K562 (cell line): ENCODE measurements around the gene PTOV1. TPM values are rescaled to one million over a fixed set of nuclear protein-coding genes. Genes with fewer than 3 reads are reported as not detected.

ENCODE experiments used
- ARID3A ChIP-seq: IDR thresholded peaks from 2 replicates; pipeline ENCODE4 v1.6.1; 2012; ENCODE audit warnings: low read depth, low read length, improper control_type of control experiment, borderline replicate concordance
- ARID3B ChIP-seq: fragments of 250-450 bp; sonication (Bioruptor Pico); IDR thresholded peaks from 2 replicates; pipeline ENCODE4 v1.4.0; 2020; ENCODE audit warnings: borderline replicate concordance
- KAT7 ChIP-seq: sonication (generic); formaldehyde crosslinking; IDR thresholded peaks from 2 replicates; pipeline ENCODE4 v1.8.0; 2022; ENCODE audit warnings: missing genetic modification reagents, mild to moderate bottlenecking, borderline replicate concordance
- MTA3 ChIP-seq: fragments of 450-650 bp; formaldehyde crosslinking; IDR thresholded peaks from 2 replicates; pipeline ENCODE4 v1.6.1; 2017; ENCODE audit warnings: mild to moderate bottlenecking, borderline replicate concordance
- MYC ChIP-seq, 2 experiments: fragments of 250-450 bp in 1 of 2; sonication (Bioruptor Pico) in 1 of 2; IDR thresholded peaks; 2 replicates each; pipeline versions ENCODE4 v1.5.1 to v1.6.1; 2012 to 2021; ENCODE audit warnings: low read depth in 2 of 2, borderline replicate concordance in 1 of 2, improper control_type of control experiment in 1 of 2, low read length in 1 of 2, mild to moderate bottlenecking in 1 of 2, moderate library complexity in 1 of 2
- PHB ChIP-seq: fragments of 250-450 bp; sonication (Bioruptor Pico); IDR thresholded peaks from 2 replicates; pipeline ENCODE4 v1.5.0; 2021
- TARDBP ChIP-seq: fragments of 450-650 bp; IDR thresholded peaks from 2 replicates; pipeline ENCODE4 v1.6.1; 2016
- TCF7L2 ChIP-seq: fragments of 150-350 bp; IDR thresholded peaks from 2 replicates; pipeline ENCODE4 v1.6.1; 2016; ENCODE audit warnings: low read depth, mild to moderate bottlenecking, low read length, moderate library complexity
- ZKSCAN1 ChIP-seq: fragments of 150-350 bp; IDR thresholded peaks from 2 replicates; pipeline ENCODE4 v1.6.1; 2016; ENCODE audit warnings: low read depth, low read length
- ZNF24 ChIP-seq: fragments of 450-650 bp; IDR thresholded peaks from 2 replicates; pipeline ENCODE4 v1.6.1; 2016
- polyA plus RNA-seq, 8 experiments: library from polyadenylated mRNA; depleted of rRNA in 4 of 8; stranded (reverse) in 5 of 8; unstranded in 3 of 8; fragments of >200 nt; fragmentation: Nextera tagmentation in 2 of 8; fragmentation: Illumina TruSeq in 1 of 8; extraction: Ambion mirVana in 2 of 8; extraction: Trizol in 1 of 8; gene quantifications; 2 replicates each; pipeline versions ENCODE4 v1.2.1 to v1.2.3, GENCODE V29; 2011 to 2014; ENCODE audit warnings: inconsistent platforms in 1 of 8, missing spikeins in 1 of 8
- total RNA-seq, 7 experiments: library from RNA; depleted of rRNA in 6 of 7; stranded (reverse); fragments of >200 nt in 6 of 7; fragmentation: Illumina TruSeq in 2 of 7; extraction: Trizol in 2 of 7; gene quantifications; 2 replicates each; pipeline versions ENCODE4 v1.2.1 to v1.2.3, GENCODE V29; 2011 to 2021; ENCODE audit warnings: low replicate concordance in 1 of 7
- TF ChIP-seq, protein P1 (sequence below): sonication (generic); formaldehyde crosslinking; IDR thresholded peaks from 2 replicates; pipeline ENCODE4 v1.8.1; 2023; ENCODE audit warnings: mild to moderate bottlenecking, missing genetic modification reagents
- TF ChIP-seq, protein P2 (sequence below): fragments of 250-450 bp; sonication (Bioruptor Pico); IDR thresholded peaks from 2 replicates; pipeline ENCODE4 v1.8.0; 2022; ENCODE audit warnings: moderate library complexity, mild to moderate bottlenecking, inconsistent platforms
- TF ChIP-seq, protein P3 (sequence below): sonication (generic); formaldehyde crosslinking; IDR thresholded peaks from 2 replicates; pipeline ENCODE4 v1.8.0; 2022; ENCODE audit warnings: mild to moderate bottlenecking, missing genetic modification reagents
- TF ChIP-seq, protein P4 (sequence below), 2 experiments: fragments of 450-650 bp in 1 of 2; IDR thresholded peaks; 2 replicates each; pipeline ENCODE4 v1.6.1; 2011 to 2017; ENCODE audit warnings: low read depth in 2 of 2, antibody characterized with exemption in 1 of 2, borderline replicate concordance in 1 of 2, low read length in 1 of 2, mild to moderate bottlenecking in 1 of 2, mixed read lengths in 1 of 2; ENCODE audit not compliant: control insufficient read depth in 1 of 2

The PTOV1 gene
- total and polyA plus RNA-seq, 9 of the 15 experiments (the other 6 are each of a cell fraction or from before 2014, with no cell fraction given) = 4.9 to 169 (median 43.5) TPM

- TF ChIP-seq, protein P1, sequence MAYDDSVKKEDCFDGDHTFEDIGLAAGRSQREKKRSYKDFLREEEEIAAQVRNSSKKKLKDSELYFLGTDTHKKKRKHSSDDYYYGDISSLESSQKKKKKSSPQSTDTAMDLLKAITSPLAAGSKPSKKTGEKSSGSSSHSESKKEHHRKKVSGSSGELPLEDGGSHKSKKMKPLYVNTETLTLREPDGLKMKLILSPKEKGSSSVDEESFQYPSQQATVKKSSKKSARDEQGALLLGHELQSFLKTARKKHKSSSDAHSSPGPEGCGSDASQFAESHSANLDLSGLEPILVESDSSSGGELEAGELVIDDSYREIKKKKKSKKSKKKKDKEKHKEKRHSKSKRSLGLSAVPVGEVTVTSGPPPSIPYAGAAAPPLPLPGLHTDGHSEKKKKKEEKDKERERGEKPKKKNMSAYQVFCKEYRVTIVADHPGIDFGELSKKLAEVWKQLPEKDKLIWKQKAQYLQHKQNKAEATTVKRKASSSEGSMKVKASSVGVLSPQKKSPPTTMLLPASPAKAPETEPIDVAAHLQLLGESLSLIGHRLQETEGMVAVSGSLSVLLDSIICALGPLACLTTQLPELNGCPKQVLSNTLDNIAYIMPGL (CRISPR knock-in tag) = 0 out of 2 replicates have a peak, but pooled peaks have one; percentile 56
- TF ChIP-seq, protein P2, sequence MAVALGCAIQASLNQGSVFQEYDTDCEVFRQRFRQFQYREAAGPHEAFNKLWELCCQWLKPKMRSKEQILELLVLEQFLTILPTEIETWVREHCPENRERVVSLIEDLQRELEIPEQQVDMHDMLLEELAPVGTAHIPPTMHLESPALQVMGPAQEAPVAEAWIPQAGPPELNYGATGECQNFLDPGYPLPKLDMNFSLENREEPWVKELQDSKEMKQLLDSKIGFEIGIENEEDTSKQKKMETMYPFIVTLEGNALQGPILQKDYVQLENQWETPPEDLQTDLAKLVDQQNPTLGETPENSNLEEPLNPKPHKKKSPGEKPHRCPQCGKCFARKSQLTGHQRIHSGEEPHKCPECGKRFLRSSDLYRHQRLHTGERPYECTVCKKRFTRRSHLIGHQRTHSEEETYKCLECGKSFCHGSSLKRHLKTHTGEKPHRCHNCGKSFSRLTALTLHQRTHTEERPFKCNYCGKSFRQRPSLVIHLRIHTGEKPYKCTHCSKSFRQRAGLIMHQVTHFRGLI (CRISPR knock-in tag) = no peak
- TF ChIP-seq, protein P3, sequence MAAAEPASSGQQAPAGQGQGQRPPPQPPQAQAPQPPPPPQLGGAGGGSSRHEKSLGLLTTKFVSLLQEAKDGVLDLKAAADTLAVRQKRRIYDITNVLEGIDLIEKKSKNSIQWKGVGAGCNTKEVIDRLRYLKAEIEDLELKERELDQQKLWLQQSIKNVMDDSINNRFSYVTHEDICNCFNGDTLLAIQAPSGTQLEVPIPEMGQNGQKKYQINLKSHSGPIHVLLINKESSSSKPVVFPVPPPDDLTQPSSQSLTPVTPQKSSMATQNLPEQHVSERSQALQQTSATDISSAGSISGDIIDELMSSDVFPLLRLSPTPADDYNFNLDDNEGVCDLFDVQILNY (CRISPR knock-in tag) = no peak; the same call in 1 of the 2 replicates
- TF ChIP-seq ZKSCAN1 (no peak), ARID3B (no peak), MYC (IDR thresholded peaks at IDR 0.05; ENCODE audit: low read depth, low read length) (peak; percentile 86), MYC (CRISPR knock-in tag; IDR thresholded peaks at IDR 0.05; ENCODE audit: borderline replicate concordance, low read depth) (peak; percentile 74; the same call in 1 of the 2 replicates), ZNF24 (no peak), ARID3A (no peak), PHB (CRISPR knock-in tag) (no peak), TCF7L2 (no peak), MTA3 (peak; percentile 76; the same call in 1 of the 2 replicates), KAT7 (no peak), TARDBP (0 out of 2 replicates have a peak, but pooled peaks have one; percentile 54)
- TF ChIP-seq, protein P4, sequence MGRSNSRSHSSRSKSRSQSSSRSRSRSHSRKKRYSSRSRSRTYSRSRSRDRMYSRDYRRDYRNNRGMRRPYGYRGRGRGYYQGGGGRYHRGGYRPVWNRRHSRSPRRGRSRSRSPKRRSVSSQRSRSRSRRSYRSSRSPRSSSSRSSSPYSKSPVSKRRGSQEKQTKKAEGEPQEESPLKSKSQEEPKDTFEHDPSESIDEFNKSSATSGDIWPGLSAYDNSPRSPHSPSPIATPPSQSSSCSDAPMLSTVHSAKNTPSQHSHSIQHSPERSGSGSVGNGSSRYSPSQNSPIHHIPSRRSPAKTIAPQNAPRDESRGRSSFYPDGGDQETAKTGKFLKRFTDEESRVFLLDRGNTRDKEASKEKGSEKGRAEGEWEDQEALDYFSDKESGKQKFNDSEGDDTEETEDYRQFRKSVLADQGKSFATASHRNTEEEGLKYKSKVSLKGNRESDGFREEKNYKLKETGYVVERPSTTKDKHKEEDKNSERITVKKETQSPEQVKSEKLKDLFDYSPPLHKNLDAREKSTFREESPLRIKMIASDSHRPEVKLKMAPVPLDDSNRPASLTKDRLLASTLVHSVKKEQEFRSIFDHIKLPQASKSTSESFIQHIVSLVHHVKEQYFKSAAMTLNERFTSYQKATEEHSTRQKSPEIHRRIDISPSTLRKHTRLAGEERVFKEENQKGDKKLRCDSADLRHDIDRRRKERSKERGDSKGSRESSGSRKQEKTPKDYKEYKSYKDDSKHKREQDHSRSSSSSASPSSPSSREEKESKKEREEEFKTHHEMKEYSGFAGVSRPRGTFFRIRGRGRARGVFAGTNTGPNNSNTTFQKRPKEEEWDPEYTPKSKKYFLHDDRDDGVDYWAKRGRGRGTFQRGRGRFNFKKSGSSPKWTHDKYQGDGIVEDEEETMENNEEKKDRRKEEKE (IDR thresholded peaks at IDR 0.05; ENCODE audit: borderline replicate concordance in 1 of 2, control insufficient read depth in 1 of 2, low read depth in 2 of 2, low read length in 1 of 2) = 0 out of 4 replicates have a peak, but pooled peaks of 1 of the 2 experiments have one; percentile 50
These were observed 16.2 kb downstream of the PTOV1 start, which contains the start of gene PNKP (continued) for GRCh38 chr19:49866933-49867782.
